Measurements from ENCODE around the gene SUSD6.

DNA sequence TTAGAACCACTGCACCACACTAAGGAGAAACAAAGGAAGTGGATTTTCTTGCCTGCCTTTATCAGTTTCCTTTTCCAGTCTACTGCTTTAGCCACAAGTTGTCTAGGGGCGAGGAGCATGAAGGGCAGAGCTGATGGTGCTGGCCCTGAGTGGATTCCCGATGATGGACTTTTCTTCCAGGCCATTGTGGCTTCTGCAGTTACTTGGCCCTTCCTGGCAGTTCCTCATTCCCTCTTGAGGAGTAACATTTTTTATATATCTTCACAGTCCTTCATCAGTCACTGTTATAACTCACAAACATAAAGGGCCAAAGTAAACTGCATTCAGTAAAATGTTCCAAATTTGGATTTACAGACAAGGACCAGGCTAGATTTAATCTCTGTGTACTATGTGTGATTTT is 94.3 kb downstream of the SUSD6 start:
- TF ChIP-seq, protein P1, sequence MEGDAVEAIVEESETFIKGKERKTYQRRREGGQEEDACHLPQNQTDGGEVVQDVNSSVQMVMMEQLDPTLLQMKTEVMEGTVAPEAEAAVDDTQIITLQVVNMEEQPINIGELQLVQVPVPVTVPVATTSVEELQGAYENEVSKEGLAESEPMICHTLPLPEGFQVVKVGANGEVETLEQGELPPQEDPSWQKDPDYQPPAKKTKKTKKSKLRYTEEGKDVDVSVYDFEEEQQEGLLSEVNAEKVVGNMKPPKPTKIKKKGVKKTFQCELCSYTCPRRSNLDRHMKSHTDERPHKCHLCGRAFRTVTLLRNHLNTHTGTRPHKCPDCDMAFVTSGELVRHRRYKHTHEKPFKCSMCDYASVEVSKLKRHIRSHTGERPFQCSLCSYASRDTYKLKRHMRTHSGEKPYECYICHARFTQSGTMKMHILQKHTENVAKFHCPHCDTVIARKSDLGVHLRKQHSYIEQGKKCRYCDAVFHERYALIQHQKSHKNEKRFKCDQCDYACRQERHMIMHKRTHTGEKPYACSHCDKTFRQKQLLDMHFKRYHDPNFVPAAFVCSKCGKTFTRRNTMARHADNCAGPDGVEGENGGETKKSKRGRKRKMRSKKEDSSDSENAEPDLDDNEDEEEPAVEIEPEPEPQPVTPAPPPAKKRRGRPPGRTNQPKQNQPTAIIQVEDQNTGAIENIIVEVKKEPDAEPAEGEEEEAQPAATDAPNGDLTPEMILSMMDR (IDR thresholded peaks at IDR 0.05): no peak
- no peak for TF ChIP-seq POLR2A (IDR thresholded peaks at IDR 0.05)
